Measurements from ENCODE around the gene ST3GAL3. TPM values are rescaled to one million over a fixed set of nuclear protein-coding genes. Genes with fewer than 3 reads are reported as not detected.

Gene ST3GAL3
- polyA plus RNA-seq, 1 donor (not counting 4 experiments of a cell fraction or from before 2014, with no cell fraction given), result 10.0 TPM

GRCh38 chr1:43878440-43878839 lies 171.1 kb downstream of the ST3GAL3 start:
- no peak for DNase-seq (ENCODE audit: low read depth, low spot score)
- dilution Hi-C loops (cut with MboI; ENCODE audit: extremely low pct_ligation_motif_present, low sequenced_read_pairs), result no loop called here
- H3K79me2 ChIP-seq (ENCODE audit: control insufficient read depth, insufficient read depth, low read length), result no peaks in the 10 kb centered on the region

GRCh38 chr1:43878854-43879253 lies 171.5 kb downstream of the ST3GAL3 start:
- peak overlapping the region; percentile 47 for H3K27ac ChIP-seq (ENCODE audit: control insufficient read depth, insufficient read depth, low read length)
- no peaks in the 10 kb centered on the region for H3K36me3 ChIP-seq (ENCODE audit: control insufficient read depth in 2 of 2, extremely low read depth in 1 of 2, insufficient read depth in 2 of 2, low read length in 2 of 2)
- H3K9me3 ChIP-seq (ENCODE audit: control insufficient read depth, low read depth, low read length), result no peaks in the 10 kb centered on the region
- no peaks in the 10 kb centered on the region for H3K9me1 ChIP-seq (ENCODE audit: control insufficient read depth, extremely low read depth, insufficient read depth, low read length)
- dilution Hi-C loops (cut with MboI; ENCODE audit: extremely low pct_ligation_motif_present, low sequenced_read_pairs), result no loop called here
- FAIRE-seq (no peak), DNase-seq (ENCODE audit: low read depth, low spot score) (no peak)
- H3K4me3 ChIP-seq (ENCODE audit: control insufficient read depth in 2 of 3, extremely low read depth in 1 of 3, insufficient read depth in 2 of 3, low read depth in 1 of 3, low read length in 3 of 3), result no peak overlapping the region
- no peaks in the 10 kb centered on the region for H3K27me3 ChIP-seq (ENCODE audit: control insufficient read depth, extremely low read depth, insufficient read depth, low read length)
- no peaks in the 10 kb centered on the region for H4K20me1 ChIP-seq (ENCODE audit: control insufficient read depth, extremely low read depth, insufficient read depth, low read length)
- peaks cover 34% of the 10 kb centered on the region for H3K4me1 ChIP-seq (ENCODE audit: control insufficient read depth, extremely low read depth, insufficient read depth, low read length)
- TF ChIP-seq EZH2 (IDR thresholded peaks at IDR 0.05; ENCODE audit: low read length) (no peak), CTCF (optimal IDR thresholded peaks at IDR 0.05 in 1 of 3, IDR thresholded peaks at IDR 0.05 in 1 of 3, conservative IDR thresholded peaks at IDR 0.05 in 1 of 3; ENCODE audit: extremely low read depth in 1 of 3, insufficient read depth in 2 of 3, low read length in 3 of 3) (no peak)
- no peak overlapping the region for H3K9ac ChIP-seq (ENCODE audit: control insufficient read depth, extremely low read depth, insufficient read depth, low read length)
- H2AFZ ChIP-seq (ENCODE audit: control insufficient read depth, low read length), result no peak overlapping the region
- H3K79me2 ChIP-seq (ENCODE audit: control insufficient read depth, insufficient read depth, low read length), result no peaks in the 10 kb centered on the region
- H3K4me2 ChIP-seq (ENCODE audit: control insufficient read depth, extremely low read depth, insufficient read depth, low read depth, low read length), result peak overlapping the region; percentile 49

More at GRCh38 chr1:43878440-43878839, 171.1 kb downstream of the ST3GAL3 start:
- Histone ChIP-seq H4K20me1 (ENCODE audit: control insufficient read depth, extremely low read depth, insufficient read depth, low read length) (no peaks in the 10 kb centered on the region), H3K4me3 (ENCODE audit: control insufficient read depth in 2 of 3, extremely low read depth in 1 of 3, insufficient read depth in 2 of 3, low read depth in 1 of 3, low read length in 3 of 3) (no peak overlapping the region), H3K9me1 (ENCODE audit: control insufficient read depth, extremely low read depth, insufficient read depth, low read length) (no peaks in the 10 kb centered on the region), H3K9ac (ENCODE audit: control insufficient read depth, extremely low read depth, insufficient read depth, low read length) (no peak overlapping the region), H3K9me3 (ENCODE audit: control insufficient read depth, low read depth, low read length) (no peaks in the 10 kb centered on the region), H3K27me3 (ENCODE audit: control insufficient read depth, extremely low read depth, insufficient read depth, low read length) (no peaks in the 10 kb centered on the region), H3K27ac (ENCODE audit: control insufficient read depth, insufficient read depth, low read length) (peak overlapping the region; percentile 47), H2AFZ (ENCODE audit: control insufficient read depth, low read length) (no peak overlapping the region), H3K36me3 (ENCODE audit: control insufficient read depth in 2 of 2, extremely low read depth in 1 of 2, insufficient read depth in 2 of 2, low read length in 2 of 2) (no peaks in the 10 kb centered on the region), H3K4me1 (ENCODE audit: control insufficient read depth, extremely low read depth, insufficient read depth, low read length) (peaks cover 30% of the 10 kb centered on the region), H3K4me2 (ENCODE audit: control insufficient read depth, extremely low read depth, insufficient read depth, low read depth, low read length) (peak overlapping the region; percentile 11)
- peak; percentile 81 for FAIRE-seq
- TF ChIP-seq CTCF (optimal IDR thresholded peaks at IDR 0.05 in 1 of 3, IDR thresholded peaks at IDR 0.05 in 1 of 3, conservative IDR thresholded peaks at IDR 0.05 in 1 of 3; ENCODE audit: extremely low read depth in 1 of 3, insufficient read depth in 2 of 3, low read length in 3 of 3), result no peak
- no peak for TF ChIP-seq EZH2 (IDR thresholded peaks at IDR 0.05; ENCODE audit: low read length)

Data from keratinocyte (primary cell).